Stimulated activated CD4-positive, alpha-beta T cell treated with anti-CD3 and anti-CD28 coated beads, Interleukin-4, amount 100 ng/mL, for 4 hours (primary cell): ENCODE data around the gene CTF1.

ENCODE experiments used
- DNase-seq, 2 experiments: peaks; one replicate each; pipeline ENCODE4 v3.0.0-alpha.2; 2020

Gene CTF1

GRCh38 chr16:30912794-30913412, 16.5 kb downstream of the CTF1 start:
- no peak for DNase-seq

DNA sequence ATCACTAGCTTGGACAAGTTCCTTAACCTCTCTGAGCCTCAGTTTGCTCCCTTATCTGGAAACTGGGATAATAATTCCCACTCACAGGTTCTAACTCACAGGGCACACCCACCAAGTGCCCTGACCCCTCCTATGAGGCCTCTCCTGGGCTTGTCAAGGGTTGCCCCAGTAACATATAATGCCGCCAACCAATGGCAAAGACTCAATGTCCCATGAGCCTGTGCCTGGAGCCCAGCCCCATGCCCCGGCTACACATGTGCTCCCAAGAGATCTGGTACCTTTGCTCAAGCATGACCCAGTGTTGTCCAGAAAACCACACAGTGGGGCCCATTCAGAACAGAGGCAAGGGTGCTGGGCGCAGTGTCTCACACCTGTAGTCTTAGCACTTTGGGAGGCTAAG, 18.4 kb downstream of the CTF1 start:
- no peak for DNase-seq

- DNase-seq: no peak
Measured at GRCh38 chr16:30918614-30919013, 22.2 kb downstream of the CTF1 start.

- DNase-seq: no peak
Measured at GRCh38 chr16:30920891-30921290, 24.5 kb downstream of the CTF1 start.

- DNase-seq: no peak
Measured at GRCh38 chr16:30921459-30921747, 25.0 kb downstream of the CTF1 start.

DNA sequence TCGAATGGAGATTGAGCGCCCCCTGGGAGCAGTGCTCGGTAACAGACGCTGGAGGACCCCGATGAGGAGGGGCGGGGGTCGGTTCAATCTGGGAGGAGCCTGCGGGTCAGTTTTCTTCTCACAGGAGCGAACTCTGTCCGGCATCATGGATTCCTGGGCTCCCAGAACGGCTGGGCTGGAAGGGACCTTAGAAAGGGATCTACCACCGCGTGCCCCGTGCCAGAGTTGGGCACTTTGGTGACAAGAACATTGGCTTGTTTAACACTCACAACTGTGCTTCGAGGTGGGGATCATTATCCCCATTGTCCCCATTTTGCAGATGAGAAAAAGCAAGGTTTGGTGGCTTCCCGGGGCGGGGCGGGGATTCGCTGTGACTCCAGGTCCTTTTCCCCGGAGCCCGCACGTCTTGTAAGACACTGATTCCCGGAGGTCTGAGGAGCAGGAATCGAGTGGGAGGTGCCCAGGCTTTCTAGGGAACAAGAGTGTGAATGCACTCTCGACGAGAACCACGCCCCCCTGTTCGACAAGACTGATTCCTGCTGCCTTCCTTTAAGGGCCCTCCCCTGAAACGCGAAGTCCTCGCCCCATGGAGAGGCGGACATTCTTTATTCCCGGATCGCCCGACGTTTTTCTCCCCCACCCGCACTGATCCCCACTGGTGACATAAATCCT, 25.5 kb downstream of the CTF1 start:
- DNase-seq: peak; percentile 82 to 85

DNA sequence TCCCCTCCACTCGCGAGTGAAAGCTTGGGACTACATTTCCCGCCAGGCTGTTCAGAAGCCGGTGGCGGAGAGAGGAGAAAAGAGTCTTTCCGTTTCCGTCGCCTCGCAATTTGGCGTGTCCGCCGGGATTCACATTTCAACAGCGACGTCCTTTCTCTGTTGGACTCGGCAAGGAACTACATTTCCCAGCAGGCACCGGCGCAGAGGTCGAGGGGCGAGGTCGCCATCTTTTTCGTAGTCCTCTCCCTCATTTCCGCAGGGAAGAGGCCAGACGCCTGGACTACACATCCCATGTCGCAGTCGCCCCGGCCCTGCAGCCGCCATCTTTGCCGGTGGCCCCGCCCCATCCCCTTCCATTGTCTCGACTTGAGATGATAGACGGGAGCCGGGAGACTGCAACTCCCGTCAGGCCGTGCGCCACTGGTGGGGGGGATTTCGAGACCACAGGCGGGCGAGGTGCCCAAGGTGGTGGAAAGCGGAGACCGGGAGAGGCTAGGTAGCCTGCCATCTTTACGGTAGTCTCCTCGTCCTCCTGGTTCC, 26.1 kb downstream of the CTF1 start:
- peak; percentile 97 to 100 for DNase-seq

- DNase-seq: peak; percentile 93 to 97
Measured at GRCh38 chr16:30922960-30923535, 26.6 kb downstream of the CTF1 start.

GRCh38 chr16:30923554-30924075, 27.2 kb downstream of the CTF1 start, which contains the start of gene FBXL19:
TSS of gene FBXL19 (plus strand) at chr16:30923572. CDS start at chr16:30925755, 2,183 bp downstream.
- peak in 1 of 2 experiments; percentile 35 for DNase-seq

- DNase-seq: peak in 1 of 2 experiments; percentile 16
Measured at GRCh38 chr16:30924076-30924912, 27.9 kb downstream of the CTF1 start.

DNA sequence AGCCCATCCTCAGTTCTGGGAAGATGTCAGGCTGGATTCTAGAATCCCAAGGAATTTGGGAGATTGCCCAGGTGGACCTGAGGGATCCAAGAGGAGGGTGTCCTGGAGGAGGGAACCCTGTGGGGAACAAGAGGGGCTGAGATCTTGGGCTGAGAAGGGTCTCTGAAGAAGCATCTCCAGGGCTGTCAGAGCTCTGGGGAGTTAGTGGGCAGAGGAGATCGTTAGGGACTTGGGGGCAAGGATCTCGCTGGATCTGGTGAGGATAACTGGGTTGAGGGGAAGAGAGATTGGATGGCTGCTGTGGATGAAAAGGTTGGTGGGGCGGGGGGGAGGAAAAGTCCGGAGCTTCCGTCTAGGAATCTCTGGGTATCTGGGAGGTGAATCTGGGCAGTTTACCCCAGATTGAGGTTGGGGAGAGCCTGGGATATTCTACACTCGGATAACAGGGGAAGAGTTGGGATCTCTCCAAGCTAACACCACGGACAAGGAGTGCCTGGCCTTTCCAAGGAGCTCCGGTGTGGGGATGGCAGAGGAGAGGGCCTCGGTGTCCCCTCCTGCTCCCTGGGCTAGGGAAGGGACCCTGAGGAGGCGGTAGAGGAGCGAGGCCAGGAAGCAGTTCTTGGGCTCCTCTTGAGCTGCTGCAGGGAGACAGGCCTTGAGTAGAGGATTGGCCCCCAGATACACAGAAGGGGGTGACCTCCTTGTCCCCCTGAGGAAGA, 28.7 kb downstream of the CTF1 start:
- no peak for DNase-seq

- DNase-seq: no peak
Measured at GRCh38 chr16:30925632-30925987, 29.2 kb downstream of the CTF1 start.

DNA sequence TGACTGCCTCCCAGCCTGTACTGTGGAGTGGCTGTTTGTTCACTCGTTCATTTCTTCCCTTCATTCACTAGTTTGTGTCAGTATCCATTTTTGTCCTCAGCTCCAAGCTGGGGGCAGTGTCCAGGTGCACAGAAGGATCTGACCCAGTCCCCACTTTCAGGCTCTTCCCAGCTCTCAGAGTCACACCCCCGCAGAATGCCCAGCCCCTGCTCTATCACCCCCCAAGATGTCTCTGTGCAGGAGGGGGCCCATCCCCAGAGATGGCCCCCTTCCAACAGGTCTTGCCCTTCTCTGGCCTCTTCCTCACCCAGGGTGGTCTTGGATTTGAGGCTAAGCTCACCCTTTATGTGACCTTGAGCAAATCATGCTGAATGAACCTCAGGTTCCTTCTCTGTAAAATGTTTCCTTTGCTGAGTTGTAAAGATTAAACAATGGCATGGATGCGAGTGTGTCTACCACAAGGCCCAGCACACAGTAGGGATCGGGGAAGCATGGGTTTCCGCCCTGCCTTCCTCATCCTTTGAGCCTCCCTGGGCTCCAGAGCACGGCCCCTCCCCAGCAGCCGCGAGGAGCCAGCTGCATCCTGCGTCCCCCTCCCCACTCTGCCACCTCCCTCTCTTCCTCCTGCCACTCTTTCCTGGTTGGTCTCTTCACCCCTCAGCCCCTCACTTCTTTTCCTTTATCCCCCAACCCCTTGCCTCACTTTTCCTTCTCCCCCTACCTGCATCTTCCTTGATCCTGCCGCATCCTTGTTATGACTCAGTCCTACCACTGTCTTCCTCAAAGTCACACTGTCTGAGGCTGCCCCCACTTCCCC, 29.8 kb downstream of the CTF1 start:
- no peak for DNase-seq

DNA sequence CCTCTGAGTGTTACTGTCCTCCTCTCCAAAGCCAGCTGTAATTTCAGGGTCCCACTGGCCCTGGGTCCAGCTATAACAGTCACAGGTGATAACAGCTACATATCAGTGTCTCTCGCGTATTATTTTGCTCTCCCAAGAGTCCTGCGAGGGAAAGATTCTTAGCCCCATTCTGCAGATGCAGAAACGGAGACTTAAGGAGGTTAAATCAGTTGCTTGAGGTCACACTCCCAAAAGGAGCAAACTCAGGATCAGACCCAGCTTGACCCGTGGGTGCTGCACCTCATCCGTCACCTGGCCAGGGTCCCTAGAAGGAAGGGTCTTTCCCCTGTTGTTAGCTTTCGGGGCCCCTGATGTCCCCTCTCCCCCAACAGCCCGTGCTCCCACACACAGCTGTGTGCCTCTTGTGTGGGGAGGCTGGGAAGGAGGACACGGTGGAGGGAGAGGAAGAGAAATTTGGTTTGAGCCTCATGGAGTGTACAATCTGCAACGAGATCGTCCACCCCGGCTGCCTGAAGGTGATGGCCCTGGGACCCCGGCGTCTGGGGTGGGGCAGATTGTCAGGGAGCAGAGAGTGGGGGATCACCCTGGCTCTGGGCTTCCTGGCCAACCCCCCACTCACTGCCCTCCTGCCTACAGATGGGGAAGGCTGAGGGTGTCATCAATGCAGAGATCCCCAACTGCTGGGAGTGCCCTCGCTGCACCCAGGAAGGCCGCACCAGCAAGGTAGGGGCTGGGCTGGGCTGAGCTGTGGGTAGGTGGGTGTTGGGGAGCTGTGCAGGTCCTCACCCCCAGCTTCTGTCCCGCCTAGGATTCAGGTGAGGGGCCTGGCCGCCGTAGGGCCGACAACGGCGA, 30.7 kb downstream of the CTF1 start:
- DNase-seq: no peak

DNA sequence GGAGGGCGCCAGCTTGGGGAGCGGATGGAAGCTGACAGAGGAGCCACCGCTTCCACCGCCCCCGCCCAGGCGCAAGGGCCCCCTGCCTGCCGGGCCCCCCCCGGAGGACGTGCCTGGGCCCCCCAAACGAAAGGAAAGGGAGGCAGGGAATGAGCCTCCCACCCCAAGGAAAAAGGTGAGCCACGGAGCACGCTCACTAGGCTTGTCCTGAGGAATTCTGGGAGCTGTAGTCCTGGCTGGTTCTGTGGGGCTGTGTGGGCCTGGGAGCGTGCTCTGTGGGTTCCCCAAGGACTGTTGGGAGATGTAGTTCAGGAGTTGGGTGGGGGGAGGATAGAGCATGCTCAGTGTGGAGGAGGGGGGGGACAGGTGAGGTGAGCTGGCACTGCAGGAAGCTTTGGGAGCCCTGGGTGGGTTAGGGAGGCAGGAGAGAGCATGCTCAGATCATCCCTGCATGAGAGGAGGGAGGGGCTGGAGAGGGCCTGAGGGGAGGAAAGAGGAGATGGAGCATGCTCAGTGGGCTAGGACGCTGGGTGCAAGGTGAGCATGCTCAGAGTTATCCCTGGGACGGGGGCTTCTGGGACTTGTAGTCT, 31.5 kb downstream of the CTF1 start:
- DNase-seq: peak; percentile 40 to 44

- DNase-seq: no peak
Measured at GRCh38 chr16:30928390-30928789, 32.0 kb downstream of the CTF1 start.

DNA sequence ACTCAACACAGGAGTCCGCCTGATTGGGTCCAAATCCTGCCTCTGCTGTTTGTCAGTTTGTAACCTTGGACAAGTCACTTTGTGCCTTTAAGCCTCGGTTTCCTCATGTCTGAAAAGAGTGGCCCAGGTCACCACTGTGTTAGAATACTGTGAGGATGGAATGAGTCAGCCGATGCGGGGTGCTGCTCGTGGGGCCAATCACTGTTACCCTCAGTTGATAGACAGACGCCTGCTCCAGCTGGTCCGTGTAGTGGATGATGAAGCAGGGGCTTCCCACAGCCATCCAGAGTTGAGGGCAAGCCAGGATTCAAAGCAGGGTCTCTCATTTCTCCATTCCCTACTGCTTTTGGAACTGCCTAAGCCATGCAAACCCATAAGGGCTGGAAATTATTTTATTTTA, 32.8 kb downstream of the CTF1 start:
- DNase-seq: no peak

- DNase-seq: no peak
Measured at GRCh38 chr16:30930160-30930571, 33.8 kb downstream of the CTF1 start.

GRCh38 chr16:30931068-30931650, 34.7 kb downstream of the CTF1 start:
- no peak for DNase-seq
